ENCODE measurements around the gene FSTL4. TPM values are rescaled to one million over a fixed set of nuclear protein-coding genes. Genes with fewer than 3 reads are reported as not detected.

Gene FSTL4
- polyA plus RNA-seq, 1 of the 3 experiments (the other 2 are of a cell fraction), result not detected

GRCh38 chr5:133562554-133562953 lies 49.8 kb downstream of the FSTL4 start:
- TF ChIP-seq MXI1 (IDR thresholded peaks at IDR 0.05; ENCODE audit: low read depth, low read length) (peak; percentile 43; the same call in 1 of the 2 replicates), GATA2 (CRISPR knock-in tag; IDR thresholded peaks at IDR 0.05) (peak; percentile 79), FOSL2 (IDR thresholded peaks at IDR 0.05; ENCODE audit: borderline replicate concordance, low read depth) (no peak), MAX (IDR thresholded peaks at IDR 0.05; ENCODE audit: low read depth) (no peak), IRF3 (IDR thresholded peaks at IDR 0.05; ENCODE audit: low read depth, low read length) (no peak), CHD2 (IDR thresholded peaks at IDR 0.05; ENCODE audit: low read length, partially characterized antibody) (no peak), FOXJ3 (CRISPR knock-in tag; IDR thresholded peaks at IDR 0.05) (no peak), YY1 (IDR thresholded peaks at IDR 0.05; ENCODE audit: low read depth) (no peak), MEF2A (IDR thresholded peaks at IDR 0.05; ENCODE audit: borderline replicate concordance, low read depth) (no peak)
- POLR2A ChIA-PET, result no interaction called here
- Histone ChIP-seq H3K79me2 (ENCODE audit: insufficient read depth) (no peaks in the 10 kb centered on the region), H3K9me2 (no peaks in the 10 kb centered on the region), H2AFZ (ENCODE audit: low read depth) (no peak overlapping the region), H3F3A (replicated peaks; ENCODE audit: insufficient read depth) (no peaks in the 10 kb centered on the region), H3K27ac (ENCODE audit: low read depth in 2 of 2, low read length in 1 of 2) (no peak overlapping the region), H3K9me3 (no peaks in the 10 kb centered on the region), H3K4me2 (no peak overlapping the region), H3K4me3 (ENCODE audit: low read depth in 2 of 2, low read length in 1 of 2) (no peak overlapping the region), H3K9ac (no peak overlapping the region), H4K20me1 (ENCODE audit: insufficient read depth) (no peaks in the 10 kb centered on the region), H3K36me3 (replicated peaks in 1 of 2; ENCODE audit: control insufficient read depth in 1 of 2, insufficient read depth in 2 of 2, low read length in 1 of 2) (no peaks in the 10 kb centered on the region), H3K4me1 (ENCODE audit: control insufficient read depth in 1 of 2, insufficient read depth in 2 of 2, low read depth in 1 of 2, low read length in 1 of 2) (peaks cover 0 to 25% of the 10 kb centered on the region in 2 experiments; a peak in 1 of 4 replicates), H3K27me3 (ENCODE audit: insufficient read depth) (no peaks in the 10 kb centered on the region; the same call in 1 of the 2 replicates)
- 13% methylated on average over 9 of the region's 10 CpGs for whole genome bisulfite sequencing (ENCODE audit: low lambda C conversion rate)
- peak; percentile 65 for DNase-seq
- CTCF ChIA-PET, result interaction anchor here (0.9 to 3.0 kb wide), 8 partner anchors 9 to 307 kb away, joined by 3 to 20 read pairs (median 4); no protein-coding TSS in a partner anchor

DNA sequence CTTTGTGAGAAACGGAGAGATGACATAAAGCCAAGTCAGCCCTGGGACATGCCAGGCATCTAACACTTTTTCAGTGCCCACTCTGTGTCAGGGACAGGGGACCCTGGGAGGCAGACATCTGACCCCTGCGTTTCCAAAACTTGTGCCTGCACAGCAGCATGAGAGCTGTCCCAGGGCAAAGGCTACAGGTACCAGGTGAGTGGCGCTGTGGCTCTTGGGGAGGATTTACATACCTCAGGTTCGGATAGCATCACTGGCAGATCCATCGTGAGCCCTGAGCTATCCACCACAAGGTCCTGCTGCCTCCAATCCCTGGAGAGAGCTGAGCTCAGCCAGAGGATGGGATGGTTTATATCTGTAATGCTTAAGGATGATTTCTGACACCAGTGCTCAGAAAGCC lies 52.4 kb downstream of the FSTL4 start:
- DNase-seq, result no peak
- Histone ChIP-seq H3K9ac (no peak overlapping the region), H4K20me1 (ENCODE audit: insufficient read depth) (no peaks in the 10 kb centered on the region), H3K9me2 (no peaks in the 10 kb centered on the region), H3K9me3 (no peaks in the 10 kb centered on the region), H2AFZ (ENCODE audit: low read depth) (no peak overlapping the region), H3K27me3 (ENCODE audit: insufficient read depth) (no peaks in the 10 kb centered on the region; the same call in 1 of the 2 replicates), H3K4me3 (ENCODE audit: low read depth in 2 of 2, low read length in 1 of 2) (no peak overlapping the region), H3K4me2 (no peak overlapping the region), H3K36me3 (replicated peaks in 1 of 2; ENCODE audit: control insufficient read depth in 1 of 2, insufficient read depth in 2 of 2, low read length in 1 of 2) (no peaks in the 10 kb centered on the region), H3K79me2 (ENCODE audit: insufficient read depth) (no peaks in the 10 kb centered on the region), H3F3A (replicated peaks; ENCODE audit: insufficient read depth) (no peaks in the 10 kb centered on the region), H3K27ac (ENCODE audit: low read depth in 2 of 2, low read length in 1 of 2) (no peak overlapping the region), H3K4me1 (ENCODE audit: control insufficient read depth in 1 of 2, insufficient read depth in 2 of 2, low read depth in 1 of 2, low read length in 1 of 2) (peaks cover 0 to 25% of the 10 kb centered on the region in 2 experiments; a peak in 1 of 4 replicates)
- ChIA-PET POLR2A (no interaction called here), CTCF (interaction anchor here (1.5 to 2.4 kb wide), 2 partner anchors 136 to 139 kb away, joined by 3 to 9 read pairs; no protein-coding TSS in a partner anchor)
- TF ChIP-seq FOXJ3 (CRISPR knock-in tag; IDR thresholded peaks at IDR 0.05) (no peak), CHD2 (IDR thresholded peaks at IDR 0.05; ENCODE audit: low read length, partially characterized antibody) (no peak), MXI1 (IDR thresholded peaks at IDR 0.05; ENCODE audit: low read depth, low read length) (no peak), GATA2 (CRISPR knock-in tag; IDR thresholded peaks at IDR 0.05) (no peak), NFIC (IDR thresholded peaks at IDR 0.05; ENCODE audit: borderline replicate concordance) (no peak), RFX5 (IDR thresholded peaks at IDR 0.05; ENCODE audit: low read length) (no peak), CTCF (IDR thresholded peaks at IDR 0.05) (no peak), FOSL2 (IDR thresholded peaks at IDR 0.05; ENCODE audit: borderline replicate concordance, low read depth) (no peak), GABPA (IDR thresholded peaks at IDR 0.05; ENCODE audit: low read depth) (no peak), MEF2A (IDR thresholded peaks at IDR 0.05; ENCODE audit: borderline replicate concordance, low read depth) (no peak), FOXM1 (IDR thresholded peaks at IDR 0.05; ENCODE audit: low read depth) (no peak), JUND (IDR thresholded peaks at IDR 0.05) (no peak)
- TF ChIP-seq, protein P1, sequence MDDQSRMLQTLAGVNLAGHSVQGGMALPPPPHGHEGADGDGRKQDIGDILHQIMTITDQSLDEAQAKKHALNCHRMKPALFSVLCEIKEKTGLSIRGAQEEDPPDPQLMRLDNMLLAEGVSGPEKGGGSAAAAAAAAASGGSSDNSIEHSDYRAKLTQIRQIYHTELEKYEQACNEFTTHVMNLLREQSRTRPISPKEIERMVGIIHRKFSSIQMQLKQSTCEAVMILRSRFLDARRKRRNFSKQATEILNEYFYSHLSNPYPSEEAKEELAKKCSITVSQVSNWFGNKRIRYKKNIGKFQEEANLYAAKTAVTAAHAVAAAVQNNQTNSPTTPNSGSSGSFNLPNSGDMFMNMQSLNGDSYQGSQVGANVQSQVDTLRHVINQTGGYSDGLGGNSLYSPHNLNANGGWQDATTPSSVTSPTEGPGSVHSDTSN (IDR thresholded peaks at IDR 0.05), result no peak
- TF ChIP-seq, protein P2, sequence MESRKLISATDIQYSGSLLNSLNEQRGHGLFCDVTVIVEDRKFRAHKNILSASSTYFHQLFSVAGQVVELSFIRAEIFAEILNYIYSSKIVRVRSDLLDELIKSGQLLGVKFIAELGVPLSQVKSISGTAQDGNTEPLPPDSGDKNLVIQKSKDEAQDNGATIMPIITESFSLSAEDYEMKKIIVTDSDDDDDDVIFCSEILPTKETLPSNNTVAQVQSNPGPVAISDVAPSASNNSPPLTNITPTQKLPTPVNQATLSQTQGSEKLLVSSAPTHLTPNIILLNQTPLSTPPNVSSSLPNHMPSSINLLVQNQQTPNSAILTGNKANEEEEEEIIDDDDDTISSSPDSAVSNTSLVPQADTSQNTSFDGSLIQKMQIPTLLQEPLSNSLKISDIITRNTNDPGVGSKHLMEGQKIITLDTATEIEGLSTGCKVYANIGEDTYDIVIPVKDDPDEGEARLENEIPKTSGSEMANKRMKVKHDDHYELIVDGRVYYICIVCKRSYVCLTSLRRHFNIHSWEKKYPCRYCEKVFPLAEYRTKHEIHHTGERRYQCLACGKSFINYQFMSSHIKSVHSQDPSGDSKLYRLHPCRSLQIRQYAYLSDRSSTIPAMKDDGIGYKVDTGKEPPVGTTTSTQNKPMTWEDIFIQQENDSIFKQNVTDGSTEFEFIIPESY (IDR thresholded peaks at IDR 0.05; ENCODE audit: borderline replicate concordance, low read depth), result no peak
- WGBS (ENCODE audit: low lambda C conversion rate), result 51% methylated on average over 4 of the region's 5 CpGs

Data from SK-N-SH (cell line).